DMS 273 (cell line): ENCODE data around the gene UBE2S.
A peak's percentile ranks its signal among the peaks of the same experiment; 100 is the strongest.

Source experiments
- DNase-seq: peaks from one replicate; lab custom pipeline; 2025; ENCODE audit not compliant: unreplicated experiment; lab: John Stamatoyannopoulos, UW

The UBE2S gene

GRCh38 chr19:55384920-55385723 is 22.5 kb downstream of the UBE2S start:
- peak; percentile 99 for DNase-seq

GRCh38 chr19:55384131-55384919 is 23.3 kb downstream of the UBE2S start, which contains the start of gene TMEM238:
Gene TMEM238 (minus strand): TSS chr19:55384292. CDS start chr19:55384259, 33 bp downstream.
- DNase-seq: peak; percentile 65

GRCh38 chr19:55383279-55384130 is 24.1 kb downstream of the UBE2S start:
- peak; percentile 90 for DNase-seq

- no peak for DNase-seq
Observed at GRCh38 chr19:55382522-55383054, 25.0 kb downstream of the UBE2S start.

GRCh38 chr19:55382013-55382412 is 25.6 kb downstream of the UBE2S start:
- no peak for DNase-seq

- DNase-seq: peak; percentile 87
Observed at GRCh38 chr19:55379174-55379573, 28.4 kb downstream of the UBE2S start.

GRCh38 chr19:55377356-55378131 is 30.0 kb downstream of the UBE2S start:
- peak; percentile 42 for DNase-seq

GRCh38 chr19:55376241-55376933 is 31.2 kb downstream of the UBE2S start, which contains the start of gene TMEM190:
Gene TMEM190 (plus strand): TSS chr19:55376826. CDS start chr19:55376854, 28 bp downstream.
- peak; percentile 40 for DNase-seq

- DNase-seq: peak; percentile 27
Observed at GRCh38 chr19:55373993-55374757, 33.4 kb downstream of the UBE2S start.

GRCh38 chr19:55373306-55373992 is 34.1 kb downstream of the UBE2S start:
- DNase-seq: no peak

GRCh38 chr19:55372316-55373081 is 35.1 kb downstream of the UBE2S start:
- DNase-seq: peak; percentile 37

- DNase-seq: no peak
Observed at GRCh38 chr19:55370305-55370988, 37.1 kb downstream of the UBE2S start, which contains the start of gene IL11. Gene IL11 (minus strand): TSS chr19:55370463. CDS start chr19:55370310, 153 bp downstream.

- DNase-seq: peak; percentile 74
Observed at GRCh38 chr19:55369653-55370304, 37.8 kb downstream of the UBE2S start.

- DNase-seq: peak; percentile 79
Observed at GRCh38 chr19:55368701-55369563, 38.7 kb downstream of the UBE2S start.

GRCh38 chr19:55368106-55368505 is 39.5 kb downstream of the UBE2S start:
- DNase-seq: no peak
